ENCODE data around the gene PDPK1.

GRCh38 chr16:2511128-2511800 is 26.6 kb upstream of the PDPK1 start:
- TF ChIP-seq CTCF (conservative IDR thresholded peaks at IDR 0.05; ENCODE audit: low read length) (no peak), EZH2phosphoT487 (IDR thresholded peaks at IDR 0.05; ENCODE audit: borderline replicate concordance) (no peak)

All from Loucy (cell line).